HepG2 (cell line): ENCODE data around the gene C16orf89.

Source experiments
- ATF6 ChIP-seq: sonication (generic); formaldehyde crosslinking; conservative IDR thresholded peaks from 2 replicates; pipeline ENCODE4 v1.4.0; 2020; ENCODE audit warnings: missing genetic modification reagents
- CC2D1A ChIP-seq: sonication (generic); formaldehyde crosslinking; IDR thresholded peaks from 2 replicates; pipeline ENCODE4 v1.8.1; 2023; ENCODE audit warnings: mild to moderate bottlenecking, missing genetic modification reagents
- CEBPB ChIP-seq: IDR thresholded peaks from 2 replicates; pipeline ENCODE4 v1.6.1; 2011; ENCODE audit warnings: low read depth, low read length, improper control_type of control experiment, borderline replicate concordance
- CTCF ChIP-seq: sonication (generic); formaldehyde crosslinking; IDR thresholded peaks from 2 replicates; pipeline ENCODE4 v1.5.0; 2020; ENCODE audit warnings: mild to moderate bottlenecking, missing genetic modification reagents, moderate library complexity
- KAT8 ChIP-seq: IDR thresholded peaks from 2 replicates; pipeline ENCODE4 v1.6.1; 2016; ENCODE audit warnings: missing genetic modification reagents, missing compliant biosample characterization
- MAFF ChIP-seq: IDR thresholded peaks from 2 replicates; pipeline ENCODE4 v1.6.1; 2011; ENCODE audit warnings: low read depth, low read length, improper control_type of control experiment
- POLR2A ChIP-seq, 2 experiments: IDR thresholded peaks; 2 replicates each; pipeline ENCODE4 v1.6.1; 2011; ENCODE audit warnings: low read depth in 2 of 2, low read length in 2 of 2, mild to moderate bottlenecking in 1 of 2, moderate library complexity in 1 of 2; ENCODE audit not compliant: insufficient read depth in 1 of 2
- POLR2AphosphoS5 ChIP-seq: IDR thresholded peaks from 2 replicates; pipeline ENCODE4 v1.6.1; 2012; ENCODE audit warnings: low read depth, low read length
- TCF12 ChIP-seq, 2 experiments: fragments of 450-650 bp in 1 of 2; sonication (generic) in 1 of 2; formaldehyde crosslinking in 1 of 2; IDR thresholded peaks; 2 replicates each; pipeline versions ENCODE4 v1.6.1 to v1.8.0; 2017 to 2022; ENCODE audit warnings: antibody characterized with exemption in 1 of 2, mild to moderate bottlenecking in 1 of 2, missing genetic modification reagents in 1 of 2, moderate library complexity in 1 of 2
- ZNF407 ChIP-seq: sonication (generic); formaldehyde crosslinking; IDR thresholded peaks from one replicate; pipeline ENCODE4 v1.5.1; 2020; ENCODE audit warnings: mild to moderate bottlenecking, missing genetic modification reagents; ENCODE audit errors: not compliant biosample characterization
- TF ChIP-seq, protein P1 (sequence below): sonication (generic); formaldehyde crosslinking; IDR thresholded peaks from 2 replicates; pipeline ENCODE4 v1.4.0; 2020; ENCODE audit warnings: missing genetic modification reagents
- TF ChIP-seq, protein P2 (sequence below): sonication (generic); formaldehyde crosslinking; IDR thresholded peaks from 2 replicates; pipeline ENCODE4 v1.5.0; 2020; ENCODE audit warnings: missing genetic modification reagents
- TF ChIP-seq, protein P3 (sequence below): sonication (generic); formaldehyde crosslinking; IDR thresholded peaks from 2 replicates; pipeline ENCODE4 v1.8.0; 2022; ENCODE audit warnings: mild to moderate bottlenecking, missing genetic modification reagents; ENCODE audit not compliant: insufficient replicate concordance

GRCh38 chr16:5077304-5077703, 11.5 kb upstream of the C16orf89 start:
- TF ChIP-seq TCF12 (IDR thresholded peaks at IDR 0.05) (no peak), TCF12 (CRISPR knock-in tag; IDR thresholded peaks at IDR 0.05) (no peak), CEBPB (no peak), CTCF (CRISPR knock-in tag) (no peak), ATF6 (CRISPR knock-in tag) (no peak), ZNF407 (CRISPR knock-in tag) (no peak), CC2D1A (no peak), POLR2AphosphoS5 (no peak), KAT8 (CRISPR knock-in tag) (no peak), MAFF (no peak), POLR2A (IDR thresholded peaks at IDR 0.05; ENCODE audit: insufficient read depth in 1 of 2, low read depth in 2 of 2, low read length in 2 of 2) (no peak)
- TF ChIP-seq, protein P1, sequence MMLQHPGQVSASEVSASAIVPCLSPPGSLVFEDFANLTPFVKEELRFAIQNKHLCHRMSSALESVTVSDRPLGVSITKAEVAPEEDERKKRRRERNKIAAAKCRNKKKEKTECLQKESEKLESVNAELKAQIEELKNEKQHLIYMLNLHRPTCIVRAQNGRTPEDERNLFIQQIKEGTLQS (CRISPR knock-in tag), result no peak
- TF ChIP-seq, protein P2, sequence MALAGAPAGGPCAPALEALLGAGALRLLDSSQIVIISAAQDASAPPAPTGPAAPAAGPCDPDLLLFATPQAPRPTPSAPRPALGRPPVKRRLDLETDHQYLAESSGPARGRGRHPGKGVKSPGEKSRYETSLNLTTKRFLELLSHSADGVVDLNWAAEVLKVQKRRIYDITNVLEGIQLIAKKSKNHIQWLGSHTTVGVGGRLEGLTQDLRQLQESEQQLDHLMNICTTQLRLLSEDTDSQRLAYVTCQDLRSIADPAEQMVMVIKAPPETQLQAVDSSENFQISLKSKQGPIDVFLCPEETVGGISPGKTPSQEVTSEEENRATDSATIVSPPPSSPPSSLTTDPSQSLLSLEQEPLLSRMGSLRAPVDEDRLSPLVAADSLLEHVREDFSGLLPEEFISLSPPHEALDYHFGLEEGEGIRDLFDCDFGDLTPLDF, result no peak
- TF ChIP-seq, protein P3, sequence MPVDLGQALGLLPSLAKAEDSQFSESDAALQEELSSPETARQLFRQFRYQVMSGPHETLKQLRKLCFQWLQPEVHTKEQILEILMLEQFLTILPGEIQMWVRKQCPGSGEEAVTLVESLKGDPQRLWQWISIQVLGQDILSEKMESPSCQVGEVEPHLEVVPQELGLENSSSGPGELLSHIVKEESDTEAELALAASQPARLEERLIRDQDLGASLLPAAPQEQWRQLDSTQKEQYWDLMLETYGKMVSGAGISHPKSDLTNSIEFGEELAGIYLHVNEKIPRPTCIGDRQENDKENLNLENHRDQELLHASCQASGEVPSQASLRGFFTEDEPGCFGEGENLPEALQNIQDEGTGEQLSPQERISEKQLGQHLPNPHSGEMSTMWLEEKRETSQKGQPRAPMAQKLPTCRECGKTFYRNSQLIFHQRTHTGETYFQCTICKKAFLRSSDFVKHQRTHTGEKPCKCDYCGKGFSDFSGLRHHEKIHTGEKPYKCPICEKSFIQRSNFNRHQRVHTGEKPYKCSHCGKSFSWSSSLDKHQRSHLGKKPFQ, result no peak
